ENCODE results near the gene MAD1L1.

DNA sequence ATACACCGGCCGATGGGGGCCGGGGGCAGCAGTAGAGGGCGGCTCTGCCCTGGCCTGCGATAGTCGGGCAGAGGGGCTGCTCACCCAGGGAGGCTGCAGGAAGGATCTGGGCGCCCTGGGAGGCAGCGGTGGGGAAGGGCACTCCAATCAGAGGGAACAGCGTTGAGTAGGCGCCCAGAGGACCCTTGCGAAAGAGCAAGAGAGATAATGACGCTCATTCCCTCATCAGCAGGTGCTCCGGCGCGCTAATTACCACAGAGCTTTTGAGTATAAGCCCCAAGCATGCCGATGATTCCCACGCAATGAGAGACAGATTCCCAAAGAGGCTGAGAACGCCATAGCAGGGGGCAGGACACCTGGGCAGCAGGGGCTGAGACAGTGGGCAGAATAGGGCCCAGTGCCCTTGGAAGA, 215.3 kb downstream of the MAD1L1 start:
- no peak for TF ChIP-seq CTCF (tag by site-specific recombination; IDR thresholded peaks at IDR 0.05)
- TF ChIP-seq, protein P1, sequence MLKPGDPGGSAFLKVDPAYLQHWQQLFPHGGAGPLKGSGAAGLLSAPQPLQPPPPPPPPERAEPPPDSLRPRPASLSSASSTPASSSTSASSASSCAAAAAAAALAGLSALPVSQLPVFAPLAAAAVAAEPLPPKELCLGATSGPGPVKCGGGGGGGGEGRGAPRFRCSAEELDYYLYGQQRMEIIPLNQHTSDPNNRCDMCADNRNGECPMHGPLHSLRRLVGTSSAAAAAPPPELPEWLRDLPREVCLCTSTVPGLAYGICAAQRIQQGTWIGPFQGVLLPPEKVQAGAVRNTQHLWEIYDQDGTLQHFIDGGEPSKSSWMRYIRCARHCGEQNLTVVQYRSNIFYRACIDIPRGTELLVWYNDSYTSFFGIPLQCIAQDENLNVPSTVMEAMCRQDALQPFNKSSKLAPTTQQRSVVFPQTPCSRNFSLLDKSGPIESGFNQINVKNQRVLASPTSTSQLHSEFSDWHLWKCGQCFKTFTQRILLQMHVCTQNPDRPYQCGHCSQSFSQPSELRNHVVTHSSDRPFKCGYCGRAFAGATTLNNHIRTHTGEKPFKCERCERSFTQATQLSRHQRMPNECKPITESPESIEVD (tag by site-specific recombination; IDR thresholded peaks at IDR 0.05): no peak
- no peak for TF ChIP-seq ZNF292 (tag by site-specific recombination; IDR thresholded peaks at IDR 0.05; ENCODE audit: borderline replicate concordance, low read depth)
- TF ChIP-seq ZNF366 (tag by site-specific recombination; conservative IDR thresholded peaks at IDR 0.05): no peak
- no peak for TF ChIP-seq SCRT1 (tag by site-specific recombination; IDR thresholded peaks at IDR 0.05; ENCODE audit: borderline replicate concordance)
- TF ChIP-seq ZNF791 (tag by site-specific recombination; IDR thresholded peaks at IDR 0.05): no peak
- TF ChIP-seq, protein P2, sequence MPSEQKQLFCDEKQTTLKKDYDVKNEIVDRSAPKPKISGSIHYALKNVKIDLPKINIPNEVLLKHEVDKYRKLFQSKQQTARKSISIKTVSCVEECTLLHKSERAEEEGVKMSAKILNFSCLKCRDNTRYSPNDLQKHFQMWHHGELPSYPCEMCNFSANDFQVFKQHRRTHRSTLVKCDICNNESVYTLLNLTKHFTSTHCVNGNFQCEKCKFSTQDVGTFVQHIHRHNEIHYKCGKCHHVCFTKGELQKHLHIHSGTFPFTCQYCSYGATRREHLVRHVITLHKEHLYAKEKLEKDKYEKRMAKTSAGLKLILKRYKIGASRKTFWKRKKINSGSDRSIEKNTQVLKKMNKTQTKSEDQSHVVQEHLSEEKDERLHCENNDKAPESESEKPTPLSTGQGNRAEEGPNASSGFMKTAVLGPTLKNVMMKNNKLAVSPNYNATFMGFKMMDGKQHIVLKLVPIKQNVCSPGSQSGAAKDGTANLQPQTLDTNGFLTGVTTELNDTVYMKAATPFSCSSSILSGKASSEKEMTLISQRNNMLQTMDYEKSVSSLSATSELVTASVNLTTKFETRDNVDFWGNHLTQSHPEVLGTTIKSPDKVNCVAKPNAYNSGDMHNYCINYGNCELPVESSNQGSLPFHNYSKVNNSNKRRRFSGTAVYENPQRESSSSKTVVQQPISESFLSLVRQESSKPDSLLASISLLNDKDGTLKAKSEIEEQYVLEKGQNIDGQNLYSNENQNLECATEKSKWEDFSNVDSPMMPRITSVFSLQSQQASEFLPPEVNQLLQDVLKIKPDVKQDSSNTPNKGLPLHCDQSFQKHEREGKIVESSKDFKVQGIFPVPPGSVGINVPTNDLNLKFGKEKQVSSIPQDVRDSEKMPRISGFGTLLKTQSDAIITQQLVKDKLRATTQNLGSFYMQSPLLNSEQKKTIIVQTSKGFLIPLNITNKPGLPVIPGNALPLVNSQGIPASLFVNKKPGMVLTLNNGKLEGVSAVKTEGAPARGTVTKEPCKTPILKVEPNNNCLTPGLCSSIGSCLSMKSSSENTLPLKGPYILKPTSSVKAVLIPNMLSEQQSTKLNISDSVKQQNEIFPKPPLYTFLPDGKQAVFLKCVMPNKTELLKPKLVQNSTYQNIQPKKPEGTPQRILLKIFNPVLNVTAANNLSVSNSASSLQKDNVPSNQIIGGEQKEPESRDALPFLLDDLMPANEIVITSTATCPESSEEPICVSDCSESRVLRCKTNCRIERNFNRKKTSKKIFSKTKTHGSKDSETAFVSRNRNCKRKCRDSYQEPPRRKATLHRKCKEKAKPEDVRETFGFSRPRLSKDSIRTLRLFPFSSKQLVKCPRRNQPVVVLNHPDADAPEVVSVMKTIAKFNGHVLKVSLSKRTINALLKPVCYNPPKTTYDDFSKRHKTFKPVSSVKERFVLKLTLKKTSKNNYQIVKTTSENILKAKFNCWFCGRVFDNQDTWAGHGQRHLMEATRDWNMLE (tag by site-specific recombination; conservative IDR thresholded peaks at IDR 0.05; ENCODE audit: low read depth): no peak

All from HEK293 (cell line).